K562 (cell line): ENCODE results near the gene MAP3K7CL. TPM values are rescaled to one million over a fixed set of nuclear protein-coding genes. Genes with fewer than 3 reads are reported as not detected.

ENCODE experiments used
- ATAC-seq: fragments of 200-7000 bp; cut with Tn5 transposase; 3 replicates; pipeline ENCODE4 v1.9.1; 2020; ENCODE audit warnings: moderate library complexity
- BruUV-seq: library from RNA; stranded (reverse); fragments of 400-500 nt; replicated peaks from 2 replicates; lab custom pipeline; 2021; lab: Mats Ljungman, UMichigan
- CTCF ChIA-PET: fragments of 300-600 bp; formaldehyde crosslinking; extraction: SDS; loops from one replicate; lab custom pipeline; 2021; ENCODE audit warnings: low intra/inter-chr PET ratio; lab: Yijun Ruan, JAX
- POLR2A ChIA-PET: fragments of 300-600, 350-650 bp; sonication (Branson Sonifier 250); formaldehyde crosslinking; extraction: SDS; loops from one replicate; lab custom pipeline; 2021; ENCODE audit warnings: antibody characterized with exemption, inconsistent platforms; lab: Yijun Ruan, JAX
- DNase-seq, 4 experiments: peaks; one replicate each; pipeline versions ENCODE4 v3.0.0 to v3.0.0-alpha.2; 2011 to 2018; ENCODE audit warnings: low spot score in 3 of 4, mixed read lengths in 3 of 4; ENCODE audit errors: extremely low read depth in 1 of 4
- FAIRE-seq: peaks from 2 replicates; lab custom pipeline; 2011; peaks lifted over from hg19 to GRCh38; lab: Jason Lieb, UNC
- H2AFZ ChIP-seq: 2 replicates; pipeline ENCODE4 v1.6.0; 2011; ENCODE audit warnings: low read depth, low read length, control low read depth, inconsistent platforms
- H3K27ac ChIP-seq: fragments of 200-600 bp; 3 replicates; pipeline ENCODE4 v1.8.0; 2011; ENCODE audit warnings: low read depth, mild to moderate bottlenecking, control low read depth, inconsistent platforms, low read length, moderate library complexity, mixed read lengths; ENCODE audit errors: extremely low read depth
- H3K27me3 ChIP-seq, 2 experiments: fragments of 300-600 bp in 1 of 2; 2 replicates in 1 of 2; 3 replicates in 1 of 2; pipeline versions ENCODE4 v1.6.0 to v1.8.0; 2011; ENCODE audit warnings: inconsistent platforms in 2 of 2, low read length in 2 of 2, mild to moderate bottlenecking in 1 of 2, mixed read lengths in 1 of 2, moderate library complexity in 1 of 2; ENCODE audit not compliant: control insufficient read depth in 2 of 2, insufficient read depth in 2 of 2
- H3K36me3 ChIP-seq: fragments of 300-600 bp; 3 replicates; pipeline ENCODE4 v1.8.0; 2011; ENCODE audit warnings: mild to moderate bottlenecking, low read length, inconsistent platforms; ENCODE audit not compliant: control insufficient read depth, insufficient read depth
- H3K4me1 ChIP-seq, 2 experiments: fragments of 200-600 bp in 1 of 2; replicated peaks in 1 of 2; 2 replicates in 1 of 2; 3 replicates in 1 of 2; pipeline versions ENCODE4 v1.5.1 to v1.8.0; 2011; ENCODE audit warnings: inconsistent platforms in 2 of 2, low read length in 2 of 2, mild to moderate bottlenecking in 1 of 2, mixed read lengths in 1 of 2, moderate library complexity in 1 of 2; ENCODE audit not compliant: control insufficient read depth in 2 of 2, insufficient read depth in 2 of 2
- H3K4me2 ChIP-seq: 2 replicates; pipeline ENCODE4 v1.6.1; 2011; ENCODE audit warnings: low read length, control low read depth, inconsistent platforms, mixed read lengths; ENCODE audit not compliant: insufficient read depth
- H3K4me3 ChIP-seq: fragments of 200-600 bp; sonication (generic), shearing (Covaris generic); 2 replicates; pipeline ENCODE4 v1.5.1; 2016; ENCODE audit warnings: control low read depth, inconsistent platforms
- H3K79me2 ChIP-seq: fragments of 200-600 bp; 3 replicates; pipeline ENCODE4 v1.8.0; 2011; ENCODE audit warnings: low read length, inconsistent platforms; ENCODE audit not compliant: control insufficient read depth, insufficient read depth
- H3K9ac ChIP-seq, 2 experiments: 2 replicates each; pipeline versions ENCODE4 v1.6.0 to v1.6.1; 2011; ENCODE audit warnings: low read depth in 2 of 2, low read length in 2 of 2, control low read depth in 1 of 2, inconsistent platforms in 1 of 2, mild to moderate bottlenecking in 1 of 2, mixed read lengths in 1 of 2; ENCODE audit not compliant: insufficient read depth in 1 of 2
- H3K9me1 ChIP-seq: one replicate; pipeline ENCODE4 v1.6.0; 2011; ENCODE audit warnings: inconsistent platforms, mild to moderate bottlenecking, low read length, moderate library complexity; ENCODE audit not compliant: control insufficient read depth, insufficient read depth
- H3K9me3 ChIP-seq: replicated peaks from 2 replicates; pipeline ENCODE4 v1.5.1; 2011; ENCODE audit warnings: low read depth, low read length, inconsistent platforms; ENCODE audit not compliant: control insufficient read depth, insufficient read depth
- H4K20me1 ChIP-seq: replicated peaks from 2 replicates; pipeline ENCODE4 v1.6.1; 2011; ENCODE audit warnings: low read length, inconsistent platforms, mixed read lengths; ENCODE audit not compliant: control insufficient read depth, insufficient read depth
- CC2D1A ChIP-seq: fragments of 450-650 bp; IDR thresholded peaks from 2 replicates; pipeline ENCODE4 v1.6.1; 2017; ENCODE audit warnings: mild to moderate bottlenecking
- CHD1 ChIP-seq: fragments of 200-600 bp; sonication (generic); IDR thresholded peaks from one replicate; pipeline ENCODE4 v1.6.1; 2012; ENCODE audit warnings: mild to moderate bottlenecking, moderate library complexity, low read length, inconsistent platforms
- CHD4 ChIP-seq: fragments of 200-600 bp; sonication (generic); IDR thresholded peaks from 3 replicates; pipeline ENCODE4 v1.6.1; 2012; ENCODE audit warnings: low read depth, mild to moderate bottlenecking, mixed read lengths, low read length, inconsistent platforms; ENCODE audit not compliant: insufficient read depth, insufficient replicate concordance, poor library complexity, severe bottlenecking
- HCFC1 ChIP-seq: IDR thresholded peaks from 2 replicates; pipeline ENCODE4 v1.6.1; 2012; ENCODE audit warnings: low read depth, low read length, improper control_type of control experiment
- L3MBTL2 ChIP-seq: fragments of 450-650 bp; IDR thresholded peaks from 2 replicates; pipeline ENCODE4 v1.6.1; 2016; ENCODE audit warnings: mild to moderate bottlenecking, moderate library complexity
- MTF1 ChIP-seq: fragments of 250-450 bp; sonication (Bioruptor Pico); IDR thresholded peaks from 2 replicates; pipeline ENCODE4 v1.9.0; 2021; ENCODE audit warnings: moderate library complexity, mild to moderate bottlenecking, inconsistent platforms, borderline replicate concordance
- OTX1 ChIP-seq: fragments of 450-650 bp; formaldehyde crosslinking; IDR thresholded peaks from 2 replicates; pipeline ENCODE4 v1.4.0; 2022; ENCODE audit warnings: mild to moderate bottlenecking
- PHF8 ChIP-seq: fragments of 200-600 bp; sonication (generic); IDR thresholded peaks from 2 replicates; pipeline ENCODE4 v1.6.1; 2012; ENCODE audit warnings: mixed run types, mild to moderate bottlenecking, inconsistent platforms, low read length, moderate library complexity, borderline replicate concordance
- POLR2A ChIP-seq: fragments of 450-650 bp; conservative IDR thresholded peaks from 2 replicates; pipeline ENCODE4 v1.6.1; 2016
- POLR2H ChIP-seq: IDR thresholded peaks from 2 replicates; pipeline ENCODE4 v1.6.1; 2016; ENCODE audit warnings: missing genetic modification characterization, low read depth, mild to moderate bottlenecking, control low read depth, missing compliant biosample characterization, moderate library complexity
- SRSF7 ChIP-seq: fragments of 200-400 bp; formaldehyde crosslinking; optimal IDR thresholded peaks from 2 replicates; pipeline ENCODE3; 2017; ENCODE audit warnings: mild to moderate bottlenecking, low read depth, low read length
- TCF15 ChIP-seq: fragments of 250-450 bp; sonication (Bioruptor Pico); IDR thresholded peaks from 2 replicates; pipeline ENCODE4 v1.8.0; 2022; ENCODE audit warnings: moderate library complexity, mild to moderate bottlenecking, inconsistent platforms
- THRAP3 ChIP-seq: fragments of 450-650 bp; IDR thresholded peaks from 2 replicates; pipeline ENCODE4 v1.6.1; 2016; ENCODE audit warnings: mild to moderate bottlenecking, inconsistent platforms, borderline replicate concordance
- ZKSCAN8 ChIP-seq: fragments of 200-800 bp; sonication (Bioruptor generic); IDR thresholded peaks from 2 replicates; pipeline ENCODE4 v1.6.1; 2016; ENCODE audit warnings: missing genetic modification characterization, missing compliant biosample characterization
- ZNF143 ChIP-seq: sonication (generic); formaldehyde crosslinking; IDR thresholded peaks from 2 replicates; pipeline ENCODE4 v1.9.0; 2022; ENCODE audit warnings: mild to moderate bottlenecking, missing genetic modification reagents
- ZNF408 ChIP-seq: fragments of 250-450 bp; sonication (Bioruptor Pico); IDR thresholded peaks from 2 replicates; pipeline ENCODE4 v1.4.0; 2020; ENCODE audit warnings: low read depth, mild to moderate bottlenecking, moderate library complexity
- ZNF695 ChIP-seq: fragments of 450-650 bp; formaldehyde crosslinking; IDR thresholded peaks from 2 replicates; pipeline ENCODE4 v1.4.0; 2020; ENCODE audit warnings: mild to moderate bottlenecking, moderate library complexity
- ZNF830 ChIP-seq: fragments of 250-450 bp; sonication (Bioruptor Pico); IDR thresholded peaks from 2 replicates; pipeline ENCODE4 v1.5.0; 2021; ENCODE audit warnings: mild to moderate bottlenecking
- WGBS: fragments of 100-300 bp; shearing (Covaris generic); methylation state at CpG from one replicate; pipeline ENCODE4 v1.1.6; 2016; ENCODE audit warnings: low coverage, mixed read lengths; ENCODE audit not compliant: insufficient coverage; ENCODE audit errors: missing lambda C conversion rate; 5-methylcytosine and 5-hydroxymethylcytosine counted together
- in situ Hi-C: fragments of 300-500 bp; cut with MboI; formaldehyde crosslinking; loops from 4 replicates; pipeline ENCODE4 v1.15.0; 2018; ENCODE audit warnings: inconsistent platforms, mixed read lengths
- intact Hi-C: fragments of 100-400 bp; cut with micrococcal nuclease; formaldehyde crosslinking; loops from 2 replicates; pipeline ENCODE4 v1.14.2; 2022
- polyA plus RNA-seq, 8 experiments: library from polyadenylated mRNA; depleted of rRNA in 4 of 8; stranded (reverse) in 5 of 8; unstranded in 3 of 8; fragments of >200 nt; fragmentation: Nextera tagmentation in 2 of 8; fragmentation: Illumina TruSeq in 1 of 8; extraction: Ambion mirVana in 2 of 8; extraction: Trizol in 1 of 8; gene quantifications; 2 replicates each; pipeline versions ENCODE4 v1.2.1 to v1.2.3, GENCODE V29; 2011 to 2014; ENCODE audit warnings: inconsistent platforms in 1 of 8, missing spikeins in 1 of 8
- total RNA-seq, 7 experiments: library from RNA; depleted of rRNA in 6 of 7; stranded (reverse); fragments of >200 nt in 6 of 7; fragmentation: Illumina TruSeq in 2 of 7; extraction: Trizol in 2 of 7; gene quantifications; 2 replicates each; pipeline versions ENCODE4 v1.2.1 to v1.2.3, GENCODE V29; 2011 to 2021; ENCODE audit warnings: low replicate concordance in 1 of 7
- TF ChIP-seq, protein P1 (sequence below): fragments of 250-450 bp; sonication (Bioruptor Pico); IDR thresholded peaks from 2 replicates; pipeline ENCODE4 v1.8.0; 2021; ENCODE audit warnings: mild to moderate bottlenecking, moderate library complexity
- TF ChIP-seq, protein P2 (sequence below): sonication (generic); formaldehyde crosslinking; IDR thresholded peaks from 2 replicates; pipeline ENCODE4 v1.8.1; 2023; ENCODE audit warnings: mild to moderate bottlenecking, missing genetic modification reagents, moderate library complexity

MAP3K7CL gene
- total and polyA plus RNA-seq, 9 of the 15 experiments (the other 6 are each of a cell fraction or from before 2014, with no cell fraction given), result 0.13 to 0.15 (median 0.14) TPM; not detected in 6

DNA sequence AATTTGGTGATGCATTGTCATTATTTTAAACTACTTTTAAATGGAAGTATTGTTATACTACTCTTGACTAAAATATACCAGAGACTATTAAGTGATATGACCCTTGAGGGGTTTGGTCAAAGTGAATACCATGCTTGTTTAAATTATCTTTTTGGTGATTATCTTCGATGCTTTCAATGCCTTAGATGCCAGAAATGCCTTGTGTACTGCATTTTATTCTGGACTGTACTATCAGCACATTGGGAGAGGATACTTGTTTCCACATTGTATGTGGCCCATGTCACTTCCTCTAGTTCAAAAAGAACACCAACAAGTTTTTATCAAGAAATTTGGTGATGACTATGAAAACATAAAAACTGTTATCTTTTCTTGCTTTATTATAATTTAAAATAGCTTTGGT, 16.3 kb downstream of the MAP3K7CL start:
- FAIRE-seq (no peak), ATAC-seq (no peak), DNase-seq (no peak)
- in situ Hi-C loops, result no loop called here
- 0% methylated on average over 1 of the region's 1 CpG for WGBS
- H3K4me3 ChIP-seq, result no peak overlapping the region
- intact Hi-C loops, result no loop called here
- H2AFZ ChIP-seq, result no peak overlapping the region
- H3K36me3 ChIP-seq, result no peaks in the 10 kb centered on the region
- no peak overlapping the region for H3K4me2 ChIP-seq
- H3K79me2 ChIP-seq, result no peaks in the 10 kb centered on the region
- H3K9me1 ChIP-seq, result no peaks in the 10 kb centered on the region
- H3K9ac ChIP-seq, result no peak overlapping the region
- no peaks in the 10 kb centered on the region for H4K20me1 ChIP-seq
- peaks cover 9 to 21% of the 10 kb centered on the region in 2 experiments; a peak in 3 of 5 replicates for H3K27me3 ChIP-seq
- H3K27ac ChIP-seq, result no peak overlapping the region
- no peaks in the 10 kb centered on the region for H3K9me3 ChIP-seq
- BruUV-seq, result no TSS peak
- no peaks in the 10 kb centered on the region for H3K4me1 ChIP-seq
- ChIA-PET CTCF (no interaction called here), POLR2A (no interaction called here)
- no peak for TF ChIP-seq CHD1
- no peak for TF ChIP-seq TCF15 (CRISPR knock-in tag)
- no peak for TF ChIP-seq OTX1
- no peak for TF ChIP-seq ZNF143 (CRISPR knock-in tag)
- no peak for TF ChIP-seq ZNF695 (CRISPR knock-in tag)
- no peak for TF ChIP-seq ZKSCAN8 (CRISPR knock-in tag)
- TF ChIP-seq, protein P1, sequence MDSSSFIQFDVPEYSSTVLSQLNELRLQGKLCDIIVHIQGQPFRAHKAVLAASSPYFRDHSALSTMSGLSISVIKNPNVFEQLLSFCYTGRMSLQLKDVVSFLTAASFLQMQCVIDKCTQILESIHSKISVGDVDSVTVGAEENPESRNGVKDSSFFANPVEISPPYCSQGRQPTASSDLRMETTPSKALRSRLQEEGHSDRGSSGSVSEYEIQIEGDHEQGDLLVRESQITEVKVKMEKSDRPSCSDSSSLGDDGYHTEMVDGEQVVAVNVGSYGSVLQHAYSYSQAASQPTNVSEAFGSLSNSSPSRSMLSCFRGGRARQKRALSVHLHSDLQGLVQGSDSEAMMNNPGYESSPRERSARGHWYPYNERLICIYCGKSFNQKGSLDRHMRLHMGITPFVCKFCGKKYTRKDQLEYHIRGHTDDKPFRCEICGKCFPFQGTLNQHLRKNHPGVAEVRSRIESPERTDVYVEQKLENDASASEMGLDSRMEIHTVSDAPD, result no peak
- no peak for TF ChIP-seq HCFC1
- TF ChIP-seq ZNF830, result no peak
- no peak for TF ChIP-seq PHF8
- no peak for TF ChIP-seq POLR2A
- no peak for TF ChIP-seq SRSF7
- TF ChIP-seq CHD4, result no peak
- no peak for TF ChIP-seq CC2D1A
- no peak for TF ChIP-seq L3MBTL2
- no peak for TF ChIP-seq MTF1 (CRISPR knock-in tag)
- TF ChIP-seq, protein P2, sequence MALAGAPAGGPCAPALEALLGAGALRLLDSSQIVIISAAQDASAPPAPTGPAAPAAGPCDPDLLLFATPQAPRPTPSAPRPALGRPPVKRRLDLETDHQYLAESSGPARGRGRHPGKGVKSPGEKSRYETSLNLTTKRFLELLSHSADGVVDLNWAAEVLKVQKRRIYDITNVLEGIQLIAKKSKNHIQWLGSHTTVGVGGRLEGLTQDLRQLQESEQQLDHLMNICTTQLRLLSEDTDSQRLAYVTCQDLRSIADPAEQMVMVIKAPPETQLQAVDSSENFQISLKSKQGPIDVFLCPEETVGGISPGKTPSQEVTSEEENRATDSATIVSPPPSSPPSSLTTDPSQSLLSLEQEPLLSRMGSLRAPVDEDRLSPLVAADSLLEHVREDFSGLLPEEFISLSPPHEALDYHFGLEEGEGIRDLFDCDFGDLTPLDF (CRISPR knock-in tag), result no peak
- TF ChIP-seq THRAP3, result no peak
- TF ChIP-seq ZNF408 (CRISPR knock-in tag), result no peak
- no peak for TF ChIP-seq POLR2H (tag)
